Mesenchymal stem cell (in vitro differentiated cells and primary cell): ENCODE measurements around the gene GJD3.

Source experiments
- DNase-seq: peaks from one replicate; pipeline ENCODE4 v3.0.0-alpha.2; 2013
- H2AFZ ChIP-seq: one replicate; pipeline ENCODE4 v1.6.1; 2013; ENCODE audit warnings: low read depth, mild to moderate bottlenecking, control low read depth, inconsistent platforms, low read length, moderate library complexity
- H2AK5ac ChIP-seq: 2 replicates; pipeline ENCODE4 v1.6.1; 2013; ENCODE audit warnings: low read length, moderate library complexity, mild to moderate bottlenecking, inconsistent platforms; ENCODE audit not compliant: severe bottlenecking
- H2BK120ac ChIP-seq: one replicate; pipeline ENCODE4 v1.6.1; 2013; ENCODE audit warnings: low read depth, mild to moderate bottlenecking, inconsistent platforms, low read length, moderate library complexity
- H2BK12ac ChIP-seq, 2 experiments: one replicate each; pipeline ENCODE4 v1.6.1; 2013; ENCODE audit warnings: inconsistent platforms in 2 of 2, low read length in 2 of 2, mild to moderate bottlenecking in 2 of 2, moderate library complexity in 2 of 2, control low read depth in 1 of 2
- H2BK15ac ChIP-seq: one replicate; pipeline ENCODE4 v1.6.1; 2013; ENCODE audit warnings: mild to moderate bottlenecking, low read depth, inconsistent platforms; ENCODE audit not compliant: poor library complexity, severe bottlenecking
- H2BK5ac ChIP-seq: 2 replicates; pipeline ENCODE4 v1.6.1; 2013; ENCODE audit warnings: low read depth, mild to moderate bottlenecking, low read length, control low read depth, inconsistent platforms; ENCODE audit not compliant: poor library complexity, severe bottlenecking
- H3K14ac ChIP-seq, 2 experiments: one replicate each; pipeline ENCODE4 v1.6.1; 2013; ENCODE audit warnings: inconsistent platforms in 2 of 2, low read length in 2 of 2, control low read depth in 1 of 2, mild to moderate bottlenecking in 1 of 2, moderate library complexity in 1 of 2
- H3K18ac ChIP-seq, 2 experiments: one replicate each; pipeline ENCODE4 v1.6.1; 2013; ENCODE audit warnings: inconsistent platforms in 2 of 2, low read length in 2 of 2, control low read depth in 1 of 2, low read depth in 1 of 2, mild to moderate bottlenecking in 1 of 2
- H3K23ac ChIP-seq, 2 experiments: one replicate each; pipeline ENCODE4 v1.6.1; 2013; ENCODE audit warnings: inconsistent platforms in 2 of 2, low read length in 2 of 2, mild to moderate bottlenecking in 2 of 2, moderate library complexity in 2 of 2, control low read depth in 1 of 2
- H3K27ac ChIP-seq: 2 replicates; pipeline ENCODE4 v1.5.1; 2013; ENCODE audit warnings: mild to moderate bottlenecking, moderate library complexity, low read length, control low read depth, inconsistent platforms; ENCODE audit not compliant: poor library complexity, severe bottlenecking
- H3K27me3 ChIP-seq, 2 experiments: 2 replicates each; pipeline versions ENCODE4 v1.6.1 to v1.7.0; 2013; ENCODE audit warnings: low read length in 2 of 2, mild to moderate bottlenecking in 2 of 2, moderate library complexity in 2 of 2, control low read depth in 1 of 2, inconsistent platforms in 1 of 2; ENCODE audit not compliant: control insufficient read depth in 1 of 2, insufficient read depth in 1 of 2
- H3K36me3 ChIP-seq, 2 experiments: 2 replicates each; pipeline versions ENCODE4 v1.6.1 to v1.7.0; 2013; ENCODE audit warnings: low read length in 2 of 2, control low read depth in 1 of 2, inconsistent platforms in 1 of 2, low read depth in 1 of 2, mild to moderate bottlenecking in 1 of 2; ENCODE audit not compliant: insufficient read depth in 2 of 2, control insufficient read depth in 1 of 2
- H3K4ac ChIP-seq, 2 experiments: one replicate each; pipeline ENCODE4 v1.6.1; 2013; ENCODE audit warnings: inconsistent platforms in 2 of 2, low read length in 2 of 2, mild to moderate bottlenecking in 2 of 2, moderate library complexity in 2 of 2, control low read depth in 1 of 2, low read depth in 1 of 2
- H3K4me1 ChIP-seq: 2 replicates; pipeline ENCODE4 v1.6.1; 2013; ENCODE audit warnings: low read depth, low read length, control low read depth; ENCODE audit not compliant: control insufficient read depth, insufficient read depth
- H3K4me2 ChIP-seq: 2 replicates; pipeline ENCODE4 v1.6.1; 2013; ENCODE audit warnings: low read length, mild to moderate bottlenecking, inconsistent platforms; ENCODE audit not compliant: poor library complexity, severe bottlenecking
- H3K4me3 ChIP-seq, 2 experiments: 2 replicates each; pipeline versions ENCODE4 v1.5.1 to v1.7.0; 2013; ENCODE audit warnings: low read length in 2 of 2, mild to moderate bottlenecking in 2 of 2, control low read depth in 1 of 2, low read depth in 1 of 2; ENCODE audit not compliant: insufficient read depth in 1 of 2
- H3K79me1 ChIP-seq: replicated peaks from 2 replicates; pipeline ENCODE4 v1.6.1; 2013; ENCODE audit warnings: mild to moderate bottlenecking, control low read depth, low read length, inconsistent platforms; ENCODE audit not compliant: poor library complexity, severe bottlenecking
- H3K9ac ChIP-seq: 2 replicates; pipeline ENCODE4 v1.7.0; 2013; ENCODE audit warnings: mild to moderate bottlenecking, low read length, moderate library complexity
- H3K9me3 ChIP-seq: 2 replicates; pipeline ENCODE4 v1.7.0; 2013; ENCODE audit warnings: mild to moderate bottlenecking, low read length; ENCODE audit not compliant: control insufficient read depth
- H4K8ac ChIP-seq: one replicate; pipeline ENCODE4 v1.6.1; 2013; ENCODE audit warnings: inconsistent platforms, mild to moderate bottlenecking, low read length, moderate library complexity
- H4K91ac ChIP-seq: one replicate; pipeline ENCODE4 v1.6.1; 2013; ENCODE audit warnings: mild to moderate bottlenecking, low read length, inconsistent platforms
- WGBS: methylation state at CpG from one replicate; pipeline ENCODE4 v1.1.7; 2013; ENCODE audit warnings: mixed read lengths; 5-methylcytosine and 5-hydroxymethylcytosine counted together

GJD3 gene

GRCh38 chr17:40355123-40355803, 9.3 kb downstream of the GJD3 start:
- no peak overlapping the region for H3K14ac ChIP-seq
- H3K4ac ChIP-seq, result no peak overlapping the region
- no peak overlapping the region for H3K18ac ChIP-seq
- H2BK12ac ChIP-seq, result peak overlapping the region in 1 of 2 experiments; percentile 49
- no peak overlapping the region for H2BK5ac ChIP-seq
- H2BK120ac ChIP-seq, result no peak overlapping the region
- H3K27ac ChIP-seq, result no peak overlapping the region
- WGBS, result 66% methylated on average over 29 of the region's 29 CpGs
- H2BK15ac ChIP-seq, result peak overlapping the region; percentile 19
- peaks cover 4% of the 10 kb centered on the region for H3K4me1 ChIP-seq
- DNase-seq, result peak; percentile 68
- H3K23ac ChIP-seq, result peak overlapping the region in 1 of 2 experiments; percentile 79
- H2AFZ ChIP-seq, result no peak overlapping the region
- H3K27me3 ChIP-seq, result no peaks in the 10 kb centered on the region
- H3K36me3 ChIP-seq, result peaks cover 48 to 70% of the 10 kb centered on the region in 2 experiments
- peak overlapping the region; percentile 3 for H4K8ac ChIP-seq
- no peak overlapping the region for H2AK5ac ChIP-seq
- H4K91ac ChIP-seq, result no peak overlapping the region
- H3K79me1 ChIP-seq, result peaks cover 14% of the 10 kb centered on the region
- no peak overlapping the region for H3K4me2 ChIP-seq
- no peaks in the 10 kb centered on the region for H3K9me3 ChIP-seq
- no peak overlapping the region for H3K9ac ChIP-seq
- no peak overlapping the region for H3K4me3 ChIP-seq

GRCh38 chr17:40354221-40355122, 10.1 kb downstream of the GJD3 start:
- peak overlapping the region in 1 of 2 experiments; percentile 49 for H2BK12ac ChIP-seq
- peaks cover 55 to 78% of the 10 kb centered on the region in 2 experiments for H3K36me3 ChIP-seq
- no peak overlapping the region for H3K4me2 ChIP-seq
- H3K4ac ChIP-seq, result no peak overlapping the region
- no peak overlapping the region for H2BK15ac ChIP-seq
- no peak overlapping the region for H4K8ac ChIP-seq
- H4K91ac ChIP-seq, result no peak overlapping the region
- H2BK5ac ChIP-seq, result no peak overlapping the region
- peaks cover 11% of the 10 kb centered on the region for H3K4me1 ChIP-seq
- peak overlapping the region in 1 of 2 experiments; percentile 79 for H3K23ac ChIP-seq
- no peak overlapping the region for H2BK120ac ChIP-seq
- H3K4me3 ChIP-seq, result no peak overlapping the region
- H2AFZ ChIP-seq, result no peak overlapping the region
- H3K79me1 ChIP-seq, result peaks cover 20% of the 10 kb centered on the region
- H3K14ac ChIP-seq, result no peak overlapping the region
- H2AK5ac ChIP-seq, result no peak overlapping the region
- H3K27me3 ChIP-seq, result no peaks in the 10 kb centered on the region
- DNase-seq, result no peak
- H3K18ac ChIP-seq, result no peak overlapping the region
- H3K27ac ChIP-seq, result no peak overlapping the region
- no peaks in the 10 kb centered on the region for H3K9me3 ChIP-seq
- WGBS, result 86% methylated on average over 30 of the region's 30 CpGs
- no peak overlapping the region for H3K9ac ChIP-seq

- Histone ChIP-seq H4K8ac (no peak overlapping the region), H3K23ac (no peak overlapping the region), H3K18ac (no peak overlapping the region), H3K4me3 (no peak overlapping the region), H3K27ac (no peak overlapping the region), H3K9me3 (no peaks in the 10 kb centered on the region), H3K14ac (no peak overlapping the region), H3K4ac (no peak overlapping the region), H2AK5ac (no peak overlapping the region), H3K4me2 (no peak overlapping the region), H3K9ac (peak overlapping the region; percentile 21), H4K91ac (no peak overlapping the region), H2AFZ (no peak overlapping the region), H3K27me3 (no peaks in the 10 kb centered on the region), H2BK15ac (no peak overlapping the region), H2BK5ac (no peak overlapping the region), H3K36me3 (peaks cover 67 to 93% of the 10 kb centered on the region in 2 experiments), H2BK120ac (no peak overlapping the region), H2BK12ac (no peak overlapping the region), H3K79me1 (peaks cover 35% of the 10 kb centered on the region), H3K4me1 (peaks cover 21% of the 10 kb centered on the region)
- WGBS, result 76% methylated on average over 7 of the region's 9 CpGs
- DNase-seq, result no peak
Measured at GRCh38 chr17:40352779-40353394, 11.7 kb downstream of the GJD3 start.
